GM12872 (cell line): ENCODE results near the gene FIGNL1.

Experiments used
- CTCF ChIP-seq: IDR thresholded peaks from 3 replicates; pipeline ENCODE4 v1.5.1; 2011; ENCODE audit warnings: low read depth, mild to moderate bottlenecking, low read length, moderate library complexity; ENCODE audit not compliant: insufficient read depth

The FIGNL1 gene

GRCh38 chr7:50456371-50457123 lies 6.4 kb upstream of the FIGNL1 start:
- no peak for TF ChIP-seq CTCF

- TF ChIP-seq CTCF: no peak
These were observed 5.5 kb upstream of the FIGNL1 start for GRCh38 chr7:50455658-50456057.

- TF ChIP-seq CTCF: no peak
These were observed 4.8 kb upstream of the FIGNL1 start for GRCh38 chr7:50454968-50455367.

GRCh38 chr7:50450590-50451032 lies 461 bp upstream of the FIGNL1 start:
- no peak for TF ChIP-seq CTCF

GRCh38 chr7:50449501-50449880 lies 659 bp downstream of the FIGNL1 start:
- no peak for TF ChIP-seq CTCF

- no peak for TF ChIP-seq CTCF
These were observed 1.3 kb downstream of the FIGNL1 start for GRCh38 chr7:50448823-50449222.

GRCh38 chr7:50446542-50446960 lies 3.6 kb downstream of the FIGNL1 start:
- no peak for TF ChIP-seq CTCF
